DOHH2 (cell line): Measurements from ENCODE around the gene CAPG.
A peak's percentile ranks its signal among the peaks of the same experiment; 100 is the strongest.

Experiments used
- H3F3A ChIP-seq: fragments of 200-600 bp; sonication (generic), shearing (Covaris generic); 2 replicates; pipeline ENCODE4 v1.6.0; 2016; ENCODE audit warnings: antibody characterized with exemption, mild to moderate bottlenecking; ENCODE audit not compliant: control insufficient read depth, insufficient read depth
- H3K27ac ChIP-seq: fragments of 200-600 bp; sonication (generic); 2 replicates; pipeline ENCODE4 v1.5.1; 2014; ENCODE audit warnings: low read depth, mild to moderate bottlenecking, low read length, moderate library complexity
- H3K27me3 ChIP-seq: fragments of 200-600 bp; sonication (generic); 2 replicates; pipeline ENCODE4 v1.6.1; 2014; ENCODE audit warnings: mild to moderate bottlenecking, low read length, mixed read lengths; ENCODE audit not compliant: control insufficient read depth
- H3K36me3 ChIP-seq: fragments of 200-600 bp; sonication (generic); 2 replicates; pipeline ENCODE4 v1.6.1; 2014; ENCODE audit warnings: mild to moderate bottlenecking, low read length, moderate library complexity, mixed read lengths; ENCODE audit not compliant: control insufficient read depth
- H3K4me1 ChIP-seq: fragments of 200-600 bp; sonication (generic); 2 replicates; pipeline ENCODE4 v1.6.1; 2014; ENCODE audit warnings: mild to moderate bottlenecking, low read length, mixed read lengths; ENCODE audit not compliant: control insufficient read depth
- H3K4me2 ChIP-seq: fragments of 200-600 bp; sonication (generic); 2 replicates; pipeline ENCODE4 v1.6.0; 2014; ENCODE audit warnings: mild to moderate bottlenecking, low read length, moderate library complexity
- H3K4me3 ChIP-seq: fragments of 200-600 bp; sonication (generic); 2 replicates; pipeline ENCODE4 v1.5.1; 2014; ENCODE audit warnings: mild to moderate bottlenecking, low read length, mixed read lengths
- H3K79me2 ChIP-seq: fragments of 200-600 bp; sonication (generic); 2 replicates; pipeline ENCODE4 v1.6.1; 2014; ENCODE audit warnings: mild to moderate bottlenecking, low read length, mixed read lengths; ENCODE audit not compliant: control insufficient read depth
- H3K9me2 ChIP-seq: fragments of 200-600 bp; sonication (generic); replicated peaks from 2 replicates; pipeline ENCODE4 v1.6.1; 2014; ENCODE audit warnings: mild to moderate bottlenecking, low read length, mixed read lengths; ENCODE audit not compliant: control insufficient read depth
- H3K9me3 ChIP-seq: fragments of 200-600 bp; sonication (generic); 2 replicates; pipeline ENCODE4 v1.6.1; 2014; ENCODE audit warnings: antibody characterized with exemption, low read length, mixed read lengths; ENCODE audit not compliant: control insufficient read depth, insufficient read depth
- H4K20me1 ChIP-seq: fragments of 200-600 bp; sonication (generic); 2 replicates; pipeline ENCODE4 v1.6.0; 2014; ENCODE audit warnings: low read depth, mild to moderate bottlenecking, antibody characterized with exemption, low read length, moderate library complexity; ENCODE audit not compliant: control insufficient read depth, insufficient read depth
- CTCF ChIP-seq: fragments of 200-600 bp; sonication (generic); IDR thresholded peaks from one replicate; pipeline ENCODE4 v1.5.1; 2014; ENCODE audit warnings: antibody characterized with exemption, mild to moderate bottlenecking, low read depth, low read length; ENCODE audit not compliant: poor library complexity, severe bottlenecking
- EZH2phosphoT487 ChIP-seq: fragments of 200-600 bp; sonication (generic); IDR thresholded peaks from 2 replicates; pipeline ENCODE4 v1.6.1; 2017; ENCODE audit warnings: borderline replicate concordance, mild to moderate bottlenecking, antibody characterized with exemption, low read length, moderate library complexity, mixed read lengths

CAPG gene

DNA sequence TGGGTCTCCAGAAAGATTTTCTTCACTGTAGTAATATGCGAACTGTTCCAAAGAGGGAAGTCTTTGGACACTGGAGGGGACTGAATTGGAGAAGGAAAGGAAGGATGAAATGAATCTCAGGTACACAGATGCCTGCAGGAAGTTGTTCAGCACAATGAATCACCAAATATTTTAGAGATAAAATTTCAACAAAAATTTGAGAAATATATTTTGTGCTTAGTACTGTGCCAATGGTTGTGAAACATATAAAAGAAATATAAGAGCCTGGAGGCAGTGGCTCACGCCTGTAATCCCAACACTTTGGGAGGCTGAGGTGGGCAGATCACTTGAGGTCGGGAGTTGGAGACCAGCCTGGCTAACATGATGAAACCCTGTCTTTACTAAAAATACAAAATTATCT, 52.4 kb downstream of the CAPG start:
- no peaks in the 10 kb centered on the region for H3K27me3 ChIP-seq
- H3K9me2 ChIP-seq, result no peaks in the 10 kb centered on the region
- no peak overlapping the region for H3K4me2 ChIP-seq
- peaks cover 31% of the 10 kb centered on the region for H3K79me2 ChIP-seq
- H3K4me3 ChIP-seq, result no peak overlapping the region
- H3K9me3 ChIP-seq, result no peaks in the 10 kb centered on the region
- H3F3A ChIP-seq, result no peaks in the 10 kb centered on the region
- no peak overlapping the region for H3K27ac ChIP-seq
- no peaks in the 10 kb centered on the region for H4K20me1 ChIP-seq
- H3K36me3 ChIP-seq, result peaks cover 21% of the 10 kb centered on the region
- TF ChIP-seq EZH2phosphoT487, result no peak
- no peak for TF ChIP-seq CTCF
- peaks cover 19% of the 10 kb centered on the region for H3K4me1 ChIP-seq

GRCh38 chr2:85356186-85356585, 54.0 kb downstream of the CAPG start:
- H3K4me1 ChIP-seq, result peaks cover 19% of the 10 kb centered on the region
- no peak overlapping the region for H3K4me3 ChIP-seq
- H3K36me3 ChIP-seq, result peaks cover 26% of the 10 kb centered on the region
- TF ChIP-seq CTCF, result no peak
- no peak for TF ChIP-seq EZH2phosphoT487
- no peaks in the 10 kb centered on the region for H3F3A ChIP-seq
- peaks cover 34% of the 10 kb centered on the region for H3K79me2 ChIP-seq
- no peak overlapping the region for H3K4me2 ChIP-seq
- no peaks in the 10 kb centered on the region for H3K9me2 ChIP-seq
- H3K27ac ChIP-seq, result no peak overlapping the region
- no peaks in the 10 kb centered on the region for H4K20me1 ChIP-seq
- H3K9me3 ChIP-seq, result no peaks in the 10 kb centered on the region
- H3K27me3 ChIP-seq, result no peaks in the 10 kb centered on the region

DNA sequence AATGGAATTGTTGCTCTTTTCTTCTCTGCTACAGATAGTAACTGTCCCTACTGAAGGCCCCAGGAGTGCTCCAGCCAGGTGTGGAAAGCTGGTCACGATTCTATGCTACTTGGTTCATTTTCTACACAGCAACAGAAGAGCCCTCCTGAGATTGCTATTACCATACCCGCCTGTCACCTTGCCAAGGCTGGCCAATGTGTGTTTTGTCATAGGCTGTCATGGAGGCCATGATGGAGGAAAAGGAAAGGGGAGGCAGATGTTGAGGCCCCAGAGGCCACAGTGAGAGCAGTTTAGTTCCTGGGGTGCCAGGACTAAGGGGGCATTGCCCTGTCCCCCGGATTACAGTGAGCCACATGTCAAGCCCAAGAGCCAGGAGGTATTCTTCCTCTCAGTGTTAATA, 54.6 kb downstream of the CAPG start:
- Histone ChIP-seq H3K9me3 (no peaks in the 10 kb centered on the region), H3K27ac (no peak overlapping the region), H3F3A (no peaks in the 10 kb centered on the region), H3K9me2 (no peaks in the 10 kb centered on the region), H4K20me1 (no peaks in the 10 kb centered on the region), H3K4me1 (peaks cover 19% of the 10 kb centered on the region), H3K4me2 (peak overlapping the region; percentile 96), H3K36me3 (peaks cover 33% of the 10 kb centered on the region), H3K79me2 (peaks cover 34% of the 10 kb centered on the region), H3K4me3 (peak overlapping the region; percentile 91), H3K27me3 (no peaks in the 10 kb centered on the region)
- TF ChIP-seq CTCF (no peak), EZH2phosphoT487 (no peak)

DNA sequence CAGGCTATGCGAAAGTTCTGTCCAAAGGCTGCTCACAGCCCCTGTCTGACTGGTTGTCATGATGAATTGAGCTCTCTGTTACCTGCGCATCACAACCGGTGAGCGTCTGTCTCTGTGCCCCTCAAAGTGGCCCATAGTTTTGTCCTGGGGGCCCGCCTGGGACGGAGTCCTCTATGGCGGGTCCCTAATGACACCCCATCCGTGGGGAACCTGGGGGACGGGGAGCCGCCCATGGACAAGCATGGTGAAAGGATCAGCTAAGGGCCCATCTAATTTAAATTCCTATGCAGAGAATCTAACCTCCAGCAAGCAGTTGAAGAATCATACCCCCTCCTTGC, 55.1 kb downstream of the CAPG start:
- H3K4me1 ChIP-seq, result peaks cover 19% of the 10 kb centered on the region
- no peaks in the 10 kb centered on the region for H3K27me3 ChIP-seq
- no peaks in the 10 kb centered on the region for H3K9me3 ChIP-seq
- H3K36me3 ChIP-seq, result peaks cover 38% of the 10 kb centered on the region
- peak overlapping the region; percentile 91 for H3K4me3 ChIP-seq
- TF ChIP-seq EZH2phosphoT487, result no peak
- TF ChIP-seq CTCF, result no peak
- H3K4me2 ChIP-seq, result peak overlapping the region; percentile 96
- peaks cover 34% of the 10 kb centered on the region for H3K79me2 ChIP-seq
- no peaks in the 10 kb centered on the region for H3K9me2 ChIP-seq
- H4K20me1 ChIP-seq, result no peaks in the 10 kb centered on the region
- peak overlapping the region; percentile 1; the same call in 1 of the 2 replicates for H3K27ac ChIP-seq
- no peaks in the 10 kb centered on the region for H3F3A ChIP-seq
